Coronary artery (tissue), 2 donors: ENCODE data around the gene FAM118B.
A peak's percentile ranks its signal among the peaks of the same experiment; 100 is the strongest.

ENCODE experiments used
- DNase-seq: peaks from one replicate; pipeline ENCODE4 v3.0.0-alpha.2; 2017; ENCODE audit warnings: low spot score
- H3K27ac ChIP-seq, 2 donors: fragments of 200-600 bp; sonication (generic); one replicate each; pipeline ENCODE4 v1.5.1; 2016 to 2019
- H3K4me3 ChIP-seq: fragments of 200-600 bp; sonication (generic); 2 replicates; pipeline ENCODE4 v1.5.1; 2016; ENCODE audit warnings: mild to moderate bottlenecking, moderate library complexity
- CTCF ChIP-seq: fragments of 200-600 bp; sonication (generic); IDR thresholded peaks from one replicate; pipeline ENCODE4 v1.5.1; 2019; ENCODE audit warnings: antibody characterized with exemption

The FAM118B gene

DNA sequence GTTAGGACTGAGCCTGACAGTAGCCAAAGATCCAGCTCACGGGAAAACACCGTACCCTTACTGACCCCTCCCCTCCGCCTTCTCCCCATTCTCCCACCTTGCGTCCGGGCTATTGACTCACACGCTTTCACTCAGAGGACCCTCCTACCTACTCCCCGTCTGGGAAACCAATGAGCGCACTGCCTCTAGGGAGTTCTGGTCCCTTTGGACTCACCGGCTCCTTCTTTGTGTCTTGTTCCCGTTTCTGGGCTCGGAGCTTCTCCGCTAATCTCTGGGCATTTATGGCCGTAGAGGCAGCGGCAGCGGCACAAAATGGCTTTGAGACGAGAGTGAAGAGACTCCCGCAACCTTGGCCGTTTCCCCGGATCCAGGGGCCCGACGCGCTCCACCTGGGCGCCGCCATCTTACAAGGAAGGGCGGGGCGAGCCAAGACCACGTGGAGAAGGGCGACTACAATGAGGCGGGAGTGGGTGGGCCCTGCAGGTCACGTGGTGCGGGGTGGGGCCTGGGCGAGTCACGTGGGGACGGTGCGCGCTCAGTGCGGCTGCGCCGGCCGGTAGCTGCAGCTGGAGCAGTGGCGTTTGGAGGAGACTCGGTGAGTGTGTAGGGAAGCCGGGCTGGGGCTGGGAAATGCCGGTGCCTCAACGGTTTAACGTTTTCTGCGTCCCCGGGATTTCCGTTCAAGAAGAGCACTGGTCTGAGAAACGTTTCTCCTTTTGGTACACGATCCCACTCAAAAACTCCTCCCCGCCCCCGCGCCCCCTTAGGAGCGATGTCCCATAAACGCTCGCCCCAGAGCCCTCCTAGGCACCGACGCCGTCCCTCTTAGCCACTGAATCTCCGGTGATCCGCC is at the start of gene FAM118B, which contains the start of gene RPUSD4:
Gene FAM118B (plus strand): TSS at position 547 of the 853 bp plus-strand sequence. CDS start 23,220 bp downstream, outside the sequence.
Gene RPUSD4 (minus strand): TSS at position 415 of the 853 bp plus-strand sequence. CDS start 12 bp downstream, at position 403.
- peak; percentile 98 for DNase-seq
- no peak for TF ChIP-seq CTCF
- H3K4me3 ChIP-seq: peak within 1 kb of the TSS; percentile 82
- peak within 1 kb of the TSS in 1 of 2 donors; percentile 66 for H3K27ac ChIP-seq

DNA sequence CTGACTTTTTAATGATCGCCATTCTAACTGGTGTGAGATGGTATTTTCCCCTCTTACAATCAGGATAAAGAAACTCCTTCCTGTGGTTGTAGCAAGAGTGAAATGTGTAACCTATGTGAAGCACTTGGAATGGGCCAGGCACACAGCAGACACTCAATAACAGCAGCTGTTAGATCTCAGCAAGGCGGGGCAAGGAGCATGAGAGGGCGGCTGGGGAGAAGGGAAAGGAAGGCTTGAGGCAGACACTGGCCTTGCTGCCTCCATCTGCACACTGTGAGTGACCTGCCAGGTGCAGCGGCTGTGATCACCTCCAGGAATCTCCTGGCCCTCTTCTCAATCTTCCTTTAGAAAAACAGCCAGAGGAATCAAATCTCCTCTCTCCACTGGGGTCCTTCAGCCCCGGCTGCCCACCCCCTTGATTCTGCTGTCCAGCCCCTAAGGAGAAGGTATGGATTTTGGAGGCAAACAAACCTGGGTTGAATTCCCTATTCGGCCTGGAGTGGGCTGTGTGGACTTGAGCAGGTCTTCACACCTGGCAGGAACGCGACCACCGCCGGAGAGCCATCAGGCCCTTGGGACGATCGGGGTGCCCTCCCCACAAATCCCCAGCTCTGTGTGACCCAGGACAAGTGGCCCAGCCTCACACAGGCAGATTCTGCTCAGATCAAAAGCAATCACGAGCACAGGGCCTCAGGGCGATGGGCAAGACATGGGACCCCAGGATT is 49.1 kb upstream of the FAM118B start:
- no peak for TF ChIP-seq CTCF
- DNase-seq: no peak
- H3K4me3 ChIP-seq: no peak overlapping the region
- H3K27ac ChIP-seq: no peak overlapping the region

DNA sequence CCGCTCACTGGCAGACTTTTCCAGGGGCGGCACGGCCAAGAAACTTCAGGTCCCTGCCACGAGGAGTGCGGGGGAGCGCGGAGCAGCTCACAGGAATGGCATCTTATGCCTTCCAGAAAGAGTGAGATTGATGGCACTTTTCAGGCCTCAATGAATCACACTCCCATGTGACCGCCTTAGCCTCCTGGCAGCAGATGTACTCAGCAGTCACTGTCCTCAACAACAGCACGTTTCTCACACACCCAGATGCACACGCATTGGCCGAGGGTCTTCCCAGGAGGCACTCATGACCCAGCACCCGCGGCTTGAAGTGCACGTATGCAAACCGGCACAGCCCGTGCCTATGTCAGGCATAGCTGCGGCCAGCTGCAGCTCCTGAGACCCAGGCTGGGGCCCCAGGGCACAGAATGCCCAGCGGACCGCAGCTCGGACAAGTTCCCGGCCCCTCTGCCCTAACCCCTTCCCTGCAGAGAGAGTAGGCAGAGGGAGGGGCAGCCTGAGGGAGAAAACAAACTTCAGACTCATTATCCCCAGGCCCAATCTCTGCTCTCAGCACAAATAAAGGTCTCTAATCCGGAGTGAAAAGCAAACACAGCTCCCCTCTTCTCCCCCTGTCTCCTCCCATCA is 48.4 kb upstream of the FAM118B start:
- no peak overlapping the region for H3K4me3 ChIP-seq
- no peak for DNase-seq
- no peak for TF ChIP-seq CTCF
- no peak overlapping the region for H3K27ac ChIP-seq

- DNase-seq: no peak
- Histone ChIP-seq H3K4me3 (no peak overlapping the region), H3K27ac (no peak overlapping the region)
- no peak for TF ChIP-seq CTCF
Observed at GRCh38 chr11:126163779-126164178, 47.8 kb upstream of the FAM118B start.

DNA sequence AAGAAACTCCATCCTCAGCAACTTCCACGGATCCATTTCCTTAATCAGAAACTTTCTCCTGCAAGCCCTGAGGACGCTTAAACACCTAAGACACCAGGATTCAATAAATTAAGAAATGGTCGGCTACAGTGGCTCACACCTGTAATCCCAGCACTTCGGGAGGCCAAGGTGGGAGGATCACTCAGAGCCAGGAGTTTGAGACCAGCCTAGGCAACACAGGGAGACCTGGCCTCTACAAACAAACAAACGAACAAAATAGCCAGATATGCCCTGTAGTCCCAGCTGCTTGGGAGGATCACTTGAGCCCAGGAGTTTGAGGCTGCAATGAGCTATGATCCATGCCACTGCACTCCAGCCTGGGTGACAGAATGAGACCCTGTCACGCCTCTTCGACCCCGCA is 46.8 kb upstream of the FAM118B start:
- no peak overlapping the region for H3K4me3 ChIP-seq
- no peak for TF ChIP-seq CTCF
- no peak for DNase-seq
- no peak overlapping the region for H3K27ac ChIP-seq

- TF ChIP-seq CTCF: no peak
- Histone ChIP-seq H3K27ac (no peak overlapping the region), H3K4me3 (no peak overlapping the region)
- DNase-seq: no peak
Observed at GRCh38 chr11:126165311-126165720, 46.3 kb upstream of the FAM118B start.
